ENCODE data around the gene TNPO2. TPM values are rescaled to one million over a fixed set of nuclear protein-coding genes. Genes with fewer than 3 reads are reported as not detected.
A peak's percentile ranks its signal among the peaks of the same experiment; 100 is the strongest.

TNPO2 gene
- total RNA-seq, 1 donor from 2014 or later = 18.5 TPM

- DNase-seq (ENCODE audit: low spot score) = no peak
These were observed 46.8 kb downstream of the TNPO2 start for GRCh38 chr19:12676928-12677327.

DNA sequence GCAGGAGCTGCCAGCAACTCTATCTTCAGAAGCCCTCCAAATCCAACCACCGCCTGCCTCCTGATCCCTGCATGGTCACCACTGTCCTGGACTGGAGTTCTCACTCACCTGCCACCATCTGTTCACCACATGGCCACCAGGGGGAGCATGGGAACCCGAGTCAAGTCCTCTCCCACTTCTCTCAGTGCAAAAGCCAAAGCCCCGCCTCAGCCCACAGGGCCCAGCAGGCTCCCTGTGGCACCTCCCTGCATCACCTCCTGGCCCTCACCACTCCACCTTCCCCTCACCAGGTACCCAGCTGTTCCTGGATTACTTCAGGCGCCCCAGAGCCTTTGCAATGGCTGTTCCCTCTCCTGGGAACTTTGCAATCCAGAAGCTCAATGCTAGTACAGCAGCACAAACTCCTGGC is 47.3 kb downstream of the TNPO2 start:
- DNase-seq (ENCODE audit: low spot score) = peak; percentile 78

DNA sequence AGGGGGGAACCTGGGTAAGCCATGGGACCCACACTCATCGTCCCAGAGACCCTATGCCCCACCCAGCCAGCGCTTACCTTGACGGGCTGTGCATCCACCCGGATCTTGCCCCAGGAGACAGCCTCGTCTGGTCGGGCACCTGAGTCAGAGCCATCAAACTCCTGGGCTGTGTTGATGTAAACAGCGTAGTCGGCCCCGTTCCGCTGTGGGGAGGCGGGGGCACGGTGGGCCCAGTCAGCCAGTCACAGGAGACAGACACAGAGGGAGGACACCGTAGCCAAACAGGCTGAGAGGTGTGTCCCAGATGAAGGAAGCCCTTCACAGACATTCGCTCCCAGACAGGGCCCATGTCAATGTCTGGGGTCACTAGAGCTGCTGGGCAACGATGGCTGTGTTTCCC is 47.8 kb downstream of the TNPO2 start:
- no peak for DNase-seq (ENCODE audit: low spot score)

GRCh38 chr19:12675399-12675798 is 48.3 kb downstream of the TNPO2 start:
- DNase-seq (ENCODE audit: low spot score) = no peak

DNA sequence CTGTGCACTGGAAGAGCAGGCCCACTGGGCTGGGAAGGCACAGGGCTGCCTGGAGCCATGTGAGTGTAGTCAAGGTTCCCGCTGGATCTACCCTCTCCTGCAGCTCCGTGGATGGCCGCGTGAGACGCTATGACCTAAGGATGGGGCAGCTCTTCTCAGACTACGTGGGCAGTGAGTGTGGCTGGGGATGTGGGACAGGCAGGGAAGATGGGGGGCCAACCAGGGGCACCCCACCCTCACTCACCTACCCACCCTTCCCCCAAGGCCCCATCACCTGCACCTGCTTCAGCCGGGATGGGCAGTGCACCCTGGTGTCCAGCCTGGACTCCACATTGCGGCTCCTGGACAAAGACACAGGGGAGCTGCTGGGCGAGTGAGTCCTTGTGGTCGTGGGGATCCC is 51.0 kb downstream of the TNPO2 start:
- no peak for DNase-seq (ENCODE audit: low spot score)

DNA sequence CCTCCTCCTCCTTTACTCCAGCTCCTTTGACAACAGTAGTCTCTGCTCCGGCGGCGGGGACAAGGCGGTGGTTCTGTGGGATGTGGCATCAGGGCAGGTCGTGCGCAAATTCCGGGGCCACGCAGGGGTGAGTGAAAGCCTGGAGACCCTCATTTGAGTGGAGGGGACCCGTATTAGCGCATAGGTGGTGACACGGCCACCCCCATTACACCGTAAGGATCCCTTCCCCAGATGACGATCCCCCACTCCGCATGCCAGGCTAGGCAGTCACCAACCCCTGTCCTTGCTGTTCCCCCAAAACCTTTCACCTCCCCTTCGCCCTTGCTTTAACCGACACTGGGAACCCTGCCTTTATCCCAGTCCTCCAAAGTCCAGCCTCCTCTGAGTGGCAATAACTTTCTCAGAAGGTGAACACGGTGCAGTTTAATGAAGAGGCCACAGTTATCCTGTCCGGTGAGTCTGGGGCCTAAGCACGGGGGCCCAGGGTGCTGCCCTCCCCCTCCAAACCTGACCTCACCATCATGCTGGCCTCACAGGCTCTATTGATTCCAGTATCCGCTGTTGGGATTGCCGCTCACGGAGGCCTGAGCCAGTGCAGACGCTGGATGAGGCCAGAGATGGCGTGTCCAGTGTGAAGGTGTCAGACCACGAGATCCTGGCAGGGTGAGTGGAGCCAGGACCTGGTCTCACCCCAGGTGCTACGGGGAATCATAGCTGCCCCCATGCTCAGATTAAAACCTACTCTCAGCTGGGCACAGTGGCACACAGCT is 53.4 kb downstream of the TNPO2 start:
- DNase-seq (ENCODE audit: low spot score) = no peak

GRCh38 chr19:12669270-12670158 is 54.2 kb downstream of the TNPO2 start:
- peak; percentile 89 for DNase-seq (ENCODE audit: low spot score)

DNA sequence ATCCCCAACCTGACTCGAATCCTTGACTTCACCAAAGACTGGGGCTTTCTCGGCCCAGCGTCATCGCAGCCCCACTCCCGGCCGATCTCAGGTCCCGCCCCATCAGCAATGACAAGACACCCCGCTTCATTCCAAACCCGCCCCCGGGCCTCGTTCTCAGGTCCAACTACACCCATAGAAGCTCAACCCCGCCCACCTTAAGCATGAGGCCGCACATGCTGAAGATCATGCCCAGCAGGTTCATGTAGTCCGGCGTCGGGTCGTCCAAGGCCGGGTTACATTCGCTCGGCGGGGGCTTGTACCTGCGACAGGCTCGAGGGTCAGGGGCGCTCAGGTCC is 54.8 kb downstream of the TNPO2 start:
- DNase-seq (ENCODE audit: low spot score) = peak; percentile 69

DNA sequence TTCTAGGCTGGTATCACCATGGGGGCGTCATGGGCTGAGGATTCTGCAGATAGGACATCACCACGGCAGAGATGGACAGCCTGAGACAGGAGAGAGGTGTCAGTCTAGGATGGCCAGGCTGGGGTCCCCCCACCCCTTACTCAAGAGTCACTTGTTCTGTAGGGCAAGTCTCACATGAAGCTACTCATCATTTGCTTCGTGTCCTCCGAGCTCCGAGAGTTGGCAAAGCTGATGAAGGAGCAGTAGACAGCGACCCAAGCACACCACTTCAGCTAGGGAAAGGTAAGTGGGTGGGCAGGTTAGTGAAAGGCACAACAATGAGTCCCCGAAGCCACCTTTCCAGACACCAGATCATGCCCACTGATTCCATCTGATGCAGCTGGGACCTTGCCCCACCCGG is 55.4 kb downstream of the TNPO2 start:
- DNase-seq (ENCODE audit: low spot score) = no peak

- no peak for DNase-seq (ENCODE audit: low spot score)
These were observed 55.9 kb downstream of the TNPO2 start for GRCh38 chr19:12667731-12668302.

DNA sequence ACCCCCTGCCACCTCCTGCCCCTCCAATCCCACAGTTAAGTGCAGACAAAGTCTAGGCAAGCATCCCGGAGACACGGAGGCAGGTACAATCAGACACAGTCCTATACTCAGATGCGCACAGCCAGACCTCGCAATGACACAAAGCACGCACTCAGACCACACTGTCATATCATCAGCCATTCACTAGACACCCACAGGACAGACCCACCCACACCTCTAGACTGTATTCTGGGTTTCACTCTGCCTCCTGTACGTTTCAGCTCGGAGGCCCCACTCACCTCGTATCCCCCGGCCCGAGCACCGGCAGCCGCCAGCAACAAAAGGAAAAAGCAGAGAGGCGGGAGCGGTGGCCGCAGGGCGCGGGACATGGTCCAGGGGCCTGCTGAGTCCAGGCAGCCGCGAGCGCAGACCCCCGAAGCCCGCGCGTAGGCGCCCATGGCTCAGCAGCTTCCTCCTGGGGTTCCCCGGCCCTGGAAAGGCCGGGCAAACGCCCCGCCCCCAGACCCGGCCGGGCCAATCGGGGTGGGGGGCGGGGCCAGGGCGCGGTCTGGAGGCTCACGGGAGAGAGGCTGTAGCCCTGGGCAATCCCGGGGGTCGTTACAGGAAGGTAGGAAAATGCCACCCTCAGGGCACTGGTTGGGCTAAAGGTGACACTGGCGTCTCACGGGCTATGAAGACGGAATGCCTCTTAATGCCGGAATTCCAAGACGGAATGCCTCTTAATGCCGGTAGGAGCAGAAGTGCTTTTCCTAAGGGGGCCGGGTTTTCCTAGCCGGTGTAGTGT is 57.3 kb downstream of the TNPO2 start, which contains the start of the genes MAN2B1 and WDR83:
TSS of gene MAN2B1 (minus strand) at position 478 of the 784 bp plus-strand sequence. CDS start at position 437, 41 bp downstream.
TSS of gene WDR83 (plus strand) at position 543 of the 784 bp plus-strand sequence. CDS start 2,984 bp downstream, outside the sequence.
- DNase-seq (ENCODE audit: low spot score) = peak; percentile 82

DNA sequence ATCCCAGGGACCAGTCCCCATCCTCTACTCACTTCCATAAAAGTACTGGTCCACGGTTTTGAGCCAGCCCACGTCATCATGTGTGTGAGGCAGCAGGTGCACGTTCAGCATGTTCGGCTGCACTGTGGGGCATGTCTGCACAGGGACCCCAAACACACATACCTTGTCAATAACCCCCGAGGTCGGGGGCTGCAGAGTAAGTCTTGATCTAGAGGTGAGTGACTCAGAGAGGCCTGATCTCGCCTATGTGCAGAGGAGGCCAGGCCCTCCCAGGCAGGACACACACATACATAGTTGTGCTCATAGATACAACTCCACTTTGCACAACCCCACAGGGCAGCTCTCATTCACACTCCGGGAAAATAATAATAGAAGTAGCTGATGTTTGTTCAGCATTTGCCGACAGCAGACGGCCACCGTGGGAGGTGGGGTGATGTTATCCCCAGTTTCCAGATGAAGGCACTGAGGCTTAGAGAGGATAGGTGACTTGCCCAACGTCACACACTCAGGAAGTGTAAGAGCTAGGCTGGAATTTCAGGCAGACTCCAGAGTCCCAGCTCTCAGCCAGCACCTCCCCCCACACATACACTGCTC is 58.0 kb downstream of the TNPO2 start:
- no peak for DNase-seq (ENCODE audit: low spot score)

DNA sequence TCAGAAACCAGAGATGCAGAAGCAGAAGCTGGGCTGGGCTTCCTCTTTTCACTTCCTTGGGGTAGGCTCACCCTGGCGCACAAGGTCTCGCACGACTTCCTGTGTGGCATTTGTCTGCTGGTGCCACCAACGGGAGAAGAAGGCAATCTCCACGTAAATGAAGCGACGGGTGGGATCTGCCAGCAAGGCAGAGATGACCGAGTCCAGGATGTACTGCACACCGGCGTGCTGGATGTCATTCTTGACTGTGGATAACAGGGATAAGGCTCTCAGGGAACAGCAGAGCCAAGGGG is 58.5 kb downstream of the TNPO2 start:
- peak; percentile 44 for DNase-seq (ENCODE audit: low spot score)

DNA sequence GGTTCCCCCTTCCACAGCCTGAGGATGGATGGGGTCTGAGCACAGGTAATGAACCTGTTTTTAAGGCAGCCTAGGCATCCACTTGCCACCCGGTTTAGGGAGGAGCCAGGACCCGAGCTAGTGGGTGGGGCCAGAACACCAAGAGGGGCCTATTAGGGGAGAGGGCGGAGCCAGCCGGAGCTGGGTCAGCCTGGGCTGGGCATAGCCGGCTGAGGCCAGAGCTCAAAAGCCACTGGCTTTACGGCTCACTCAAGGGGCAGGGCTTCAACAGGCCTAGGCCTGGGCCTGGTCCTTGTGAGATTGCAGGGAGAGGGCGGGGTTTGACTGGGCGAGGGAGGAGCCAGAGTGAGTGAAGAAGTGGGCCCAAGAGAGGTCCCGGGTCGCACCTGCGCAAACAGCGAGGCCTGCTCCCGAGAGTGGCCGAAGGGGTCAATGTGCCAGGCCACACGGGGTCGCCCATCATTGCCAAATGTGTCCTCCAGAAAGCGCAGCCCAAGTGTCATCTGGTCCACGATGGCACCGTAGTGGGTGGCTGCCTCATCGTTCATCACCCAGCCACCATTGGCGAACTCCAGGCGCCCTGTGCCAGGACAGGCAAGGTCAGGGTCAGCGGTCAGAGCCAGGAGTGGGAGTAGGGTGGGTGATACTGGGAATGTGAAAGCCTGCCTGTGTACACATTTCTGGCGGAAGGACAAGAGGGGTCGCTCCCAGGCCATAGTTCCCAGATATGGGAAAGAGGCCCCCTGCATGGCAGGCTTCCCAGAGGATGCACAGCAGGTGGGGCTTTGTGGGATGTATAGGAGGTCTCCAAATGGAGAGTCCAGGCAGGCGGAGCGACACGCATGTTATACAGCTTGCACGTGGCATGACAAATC is 59.1 kb downstream of the TNPO2 start:
- DNase-seq (ENCODE audit: low spot score) = no peak

DNA sequence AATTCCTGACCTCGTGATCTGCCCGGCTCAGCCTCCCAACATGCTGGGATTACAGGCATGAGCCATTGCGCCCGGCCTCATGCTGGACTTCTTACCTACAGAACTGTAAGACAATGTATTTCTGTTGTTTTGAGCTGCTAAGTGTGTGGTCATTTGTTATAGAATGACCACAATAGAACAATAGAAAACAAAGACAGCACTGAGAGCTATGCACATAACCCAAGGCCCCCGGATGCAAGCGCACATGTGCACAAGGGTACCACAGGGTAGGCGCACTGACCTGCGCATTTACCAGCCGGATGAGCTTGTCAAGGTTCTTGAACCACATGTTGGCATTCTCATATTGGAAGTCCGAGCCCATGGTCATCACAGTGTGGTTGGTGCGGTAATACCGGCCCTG is 62.8 kb downstream of the TNPO2 start:
- DNase-seq (ENCODE audit: low spot score) = no peak

DNA sequence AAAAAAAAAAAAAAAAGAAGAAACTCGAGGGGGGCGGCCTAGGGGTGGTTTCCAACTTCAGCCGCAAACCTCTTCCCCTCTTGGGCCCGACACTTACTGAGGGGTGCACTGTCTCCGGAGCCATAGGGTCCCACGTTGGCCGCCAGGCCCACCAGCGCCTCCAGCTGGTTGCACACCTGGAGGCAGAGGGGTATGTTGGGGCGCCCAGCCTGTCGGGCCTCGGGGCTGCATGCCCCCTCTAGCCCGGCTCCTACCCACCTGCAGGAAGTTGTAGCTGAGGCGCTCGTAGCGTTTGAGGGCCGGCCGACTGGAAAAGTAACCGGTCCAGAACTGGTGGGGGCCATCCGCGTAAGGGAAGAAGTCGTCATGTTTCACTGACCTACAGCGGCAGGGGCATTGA is 65.8 kb downstream of the TNPO2 start:
- DNase-seq (ENCODE audit: low spot score) = no peak

- no peak for DNase-seq (ENCODE audit: low spot score)
These were observed 66.7 kb downstream of the TNPO2 start for GRCh38 chr19:12656899-12657571.

DNA sequence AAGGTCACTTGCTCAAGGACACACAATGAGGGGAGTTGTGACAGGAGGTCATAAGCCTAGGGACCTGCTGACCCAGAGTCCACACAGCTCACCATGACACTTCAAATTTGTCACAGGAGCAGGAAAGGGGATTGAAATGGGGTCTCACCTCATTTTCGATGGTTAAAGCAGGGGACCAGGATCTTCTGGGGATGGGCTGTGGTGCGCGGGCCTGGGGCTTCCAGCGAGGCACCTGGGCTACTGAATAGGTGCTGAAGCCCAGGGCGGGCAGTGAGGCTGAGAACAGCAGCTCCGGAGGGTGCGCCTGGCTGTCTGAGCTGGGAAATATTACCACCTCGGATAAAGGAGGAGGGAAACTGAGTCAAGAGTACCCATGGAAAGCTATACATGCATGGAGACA is 68.2 kb downstream of the TNPO2 start:
- no peak for DNase-seq (ENCODE audit: low spot score)

DNA sequence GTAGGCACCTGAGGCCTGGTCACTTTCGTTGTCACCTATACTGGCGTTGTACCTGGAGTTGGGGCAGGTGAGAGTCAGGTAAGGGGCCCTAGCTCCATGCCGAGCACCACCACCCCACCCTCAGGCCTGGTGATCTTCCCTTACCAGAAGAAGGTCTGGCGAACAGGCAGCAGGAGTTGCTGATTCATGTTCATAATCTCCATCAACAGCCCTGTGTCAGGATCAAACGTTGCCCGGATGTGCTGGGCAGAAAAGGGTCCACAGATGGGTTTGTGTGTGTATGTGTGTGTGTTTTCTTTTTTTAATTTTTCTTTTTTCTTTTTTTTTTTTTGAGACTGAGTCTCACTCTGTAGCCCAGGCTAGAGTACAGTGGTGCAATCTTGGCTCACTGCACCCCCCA is 71.5 kb downstream of the TNPO2 start:
- DNase-seq (ENCODE audit: low spot score) = no peak

- DNase-seq (ENCODE audit: low spot score) = no peak
These were observed 73.8 kb downstream of the TNPO2 start for GRCh38 chr19:12649941-12650340.

Data from umbilical cord (tissue), 2 donors.